Mesodermal cell (in vitro differentiated cells): ENCODE results near the gene WDR83.
A peak's percentile ranks its signal among the peaks of the same experiment; 100 is the strongest.
"Not testable (repeated sequence)": the region's sequence is repeated elsewhere in the genome, so short reads cannot be mapped to it uniquely, and the experiment has no call there.

ENCODE experiments used
- H3K27ac ChIP-seq: 2 replicates; pipeline ENCODE4 v1.7.0; 2013; ENCODE audit warnings: mild to moderate bottlenecking, low read depth, low read length, moderate library complexity; ENCODE audit not compliant: severe bottlenecking
- H3K36me3 ChIP-seq: 2 replicates; pipeline ENCODE4 v1.7.1; 2013; ENCODE audit warnings: mild to moderate bottlenecking, low read length, moderate library complexity; ENCODE audit not compliant: control insufficient read depth, insufficient read depth
- H3K4me1 ChIP-seq: one replicate; pipeline ENCODE4 v1.7.1; 2013; ENCODE audit warnings: mild to moderate bottlenecking, low read length; ENCODE audit not compliant: insufficient read depth, control insufficient read depth, poor library complexity, severe bottlenecking
- H3K4me3 ChIP-seq: 2 replicates; pipeline ENCODE4 v1.7.0; 2013; ENCODE audit warnings: low read length, control low read depth, mild to moderate bottlenecking; ENCODE audit not compliant: insufficient read depth, poor library complexity, severe bottlenecking; ENCODE audit errors: extremely low read depth
- H3K9me3 ChIP-seq: 2 replicates; pipeline ENCODE4 v1.7.1; 2013; ENCODE audit warnings: mild to moderate bottlenecking, low read length, moderate library complexity; ENCODE audit not compliant: control insufficient read depth
- WGBS, 2 experiments: methylation state at CpG; one replicate each; pipeline ENCODE4 v1.1.5; 2013; ENCODE audit warnings: missing lambda C conversion rate in 2 of 2; ENCODE audit not compliant: insufficient coverage in 2 of 2; 5-methylcytosine and 5-hydroxymethylcytosine counted together

The WDR83 gene

DNA sequence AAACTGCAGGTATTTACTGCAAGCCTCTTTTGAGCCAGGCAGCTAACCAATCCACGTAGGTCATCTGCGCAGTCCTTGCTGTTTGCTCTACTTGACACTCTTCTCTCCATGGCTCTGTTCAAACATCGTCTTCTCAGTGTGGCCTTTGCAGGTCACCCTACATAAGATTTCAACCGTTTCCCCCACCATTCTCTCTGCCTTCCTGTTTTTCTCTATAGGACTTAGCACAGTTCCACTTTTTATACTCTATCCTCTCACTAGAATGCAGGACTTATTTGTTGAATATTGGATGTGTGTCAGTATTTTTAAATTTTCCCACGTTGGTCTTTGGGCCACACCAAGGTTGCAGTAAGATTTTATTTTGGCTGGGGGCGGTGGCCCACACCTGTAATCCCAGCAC, 31.5 kb downstream of the WDR83 start:
- Histone ChIP-seq H3K27ac (no peak overlapping the region), H3K9me3 (no peaks in the 10 kb centered on the region), H3K4me1 (peaks cover 4% of the 10 kb centered on the region), H3K4me3 (no peak overlapping the region), H3K36me3 (peaks cover 46% of the 10 kb centered on the region)
- 85 to 96% methylated on average over 4 to 5 of the region's 6 CpGs for WGBS, 2 experiments

DNA sequence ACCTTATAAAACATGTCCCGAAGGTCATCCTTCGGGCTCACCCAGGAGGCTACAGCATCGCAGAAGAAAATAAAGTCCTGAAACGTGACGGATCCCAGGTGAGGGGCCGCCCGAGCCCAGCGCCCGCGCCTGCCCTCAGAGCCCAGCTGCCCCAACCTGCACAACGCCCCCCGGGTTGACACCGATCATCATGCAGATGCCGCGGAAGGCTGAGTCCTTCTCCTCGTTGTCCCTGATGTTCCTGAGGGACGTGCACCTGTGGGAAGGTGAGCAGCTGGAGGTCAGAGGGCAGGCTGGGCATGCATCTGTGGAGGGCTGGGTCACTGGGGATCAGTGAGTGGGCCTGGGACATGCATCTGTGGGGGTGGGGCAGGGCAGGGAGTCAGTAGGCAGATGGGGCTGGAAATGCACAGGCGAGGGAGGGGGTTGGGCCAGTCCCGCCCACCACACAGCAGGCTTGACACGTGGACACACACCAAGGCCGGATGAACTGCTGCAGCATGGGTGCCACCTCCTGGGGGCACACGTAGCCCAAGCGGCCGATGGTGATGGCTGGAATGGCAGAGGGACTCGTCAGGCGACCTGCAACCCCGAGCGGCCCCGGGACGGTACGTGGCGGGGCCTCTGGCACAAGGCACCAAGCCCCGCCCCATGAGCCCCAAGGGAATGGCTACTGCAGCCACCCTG, 35.1 kb downstream of the WDR83 start:
- Histone ChIP-seq H3K36me3 (peaks cover 82% of the 10 kb centered on the region), H3K9me3 (no peaks in the 10 kb centered on the region), H3K4me1 (no peaks in the 10 kb centered on the region), H3K27ac (no peak overlapping the region), H3K4me3 (no peak overlapping the region)
- 96 to 98% methylated on average over 30 to 32 of the region's 33 CpGs for WGBS, 2 experiments

DNA sequence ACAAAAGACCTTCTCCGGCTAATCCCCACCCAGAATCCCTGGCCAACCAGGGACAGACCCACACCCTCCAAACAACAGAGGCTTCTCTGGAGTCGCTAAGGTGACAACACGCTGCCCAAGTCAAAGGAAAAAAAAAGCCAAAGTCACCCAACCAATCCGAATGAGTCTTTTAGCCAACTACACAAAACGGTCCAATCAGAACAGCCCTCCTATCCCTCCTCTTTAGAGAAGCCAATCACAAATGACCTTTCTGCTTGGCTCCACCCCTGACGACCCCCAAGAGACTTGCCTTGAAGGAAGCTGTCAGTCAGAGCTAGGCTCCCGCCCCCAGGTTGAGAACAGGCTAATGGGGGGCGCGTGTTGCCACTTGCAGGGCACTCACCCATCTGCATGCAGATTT, 36.4 kb downstream of the WDR83 start:
- Histone ChIP-seq H3K4me1 (no peaks in the 10 kb centered on the region), H3K27ac (peak overlapping the region; percentile 8), H3K9me3 (no peaks in the 10 kb centered on the region), H3K4me3 (no peak overlapping the region), H3K36me3 (peaks cover 95% of the 10 kb centered on the region)
- 54 to 55% methylated on average over 8 to 9 of the region's 9 CpGs for WGBS, 2 experiments

DNA sequence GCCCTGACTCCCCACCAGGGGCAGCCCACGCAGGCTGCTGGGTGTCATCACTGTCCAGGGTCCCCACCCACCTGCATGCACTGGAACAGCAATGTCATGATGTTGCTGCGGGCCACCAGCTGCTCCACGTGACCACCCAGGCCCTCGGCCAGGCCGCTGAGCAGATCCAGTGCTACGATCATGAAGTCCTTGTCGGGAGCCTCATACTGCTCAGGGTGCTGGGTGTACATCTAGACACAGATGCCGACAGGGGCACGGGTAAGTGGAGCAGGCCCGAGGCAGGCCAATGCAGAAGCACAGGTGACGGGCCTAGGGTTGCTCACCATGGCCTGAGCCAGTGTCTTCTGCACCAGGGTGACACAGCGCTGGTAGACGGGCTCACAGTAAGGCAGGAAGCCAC, 38.6 kb downstream of the WDR83 start:
- peaks cover 95% of the 10 kb centered on the region for H3K36me3 ChIP-seq

DNA sequence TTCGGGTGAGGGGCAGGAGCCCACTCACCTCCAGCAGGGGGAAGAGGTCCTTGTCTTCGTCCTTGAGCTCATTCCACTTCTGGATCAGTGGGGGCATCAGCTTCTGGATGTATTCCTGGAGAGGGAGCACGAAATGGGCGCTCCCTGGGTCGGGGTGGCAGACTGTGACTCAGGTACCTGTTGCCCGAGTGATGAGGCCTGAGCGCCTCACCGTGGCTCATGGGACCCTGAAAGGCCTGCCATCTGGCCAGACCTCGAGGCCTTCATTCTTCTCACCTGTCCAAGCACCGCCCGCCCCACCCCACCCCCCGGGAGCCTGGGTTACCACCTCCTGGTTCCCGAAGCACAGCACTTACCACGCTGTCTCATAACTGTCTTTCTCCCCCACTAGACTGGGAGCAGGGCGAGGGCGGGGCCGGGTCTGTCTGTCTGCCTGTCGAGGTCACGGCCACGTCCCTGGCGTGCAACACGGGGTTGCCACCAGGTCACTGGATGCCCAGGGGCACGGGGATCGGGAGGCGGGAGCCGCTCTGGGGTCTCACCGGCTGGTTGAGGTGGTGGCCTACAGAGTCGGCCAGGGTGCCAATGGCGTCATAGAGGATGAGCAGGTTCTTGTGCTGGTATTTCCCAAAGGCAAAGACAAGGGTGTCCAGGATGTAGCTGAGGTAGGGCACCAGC, 39.2 kb downstream of the WDR83 start:
- Histone ChIP-seq H3K9me3 (no peaks in the 10 kb centered on the region), H3K4me1 (no peaks in the 10 kb centered on the region), H3K27ac (no peak overlapping the region), H3K4me3 (no peak overlapping the region), H3K36me3 (peaks cover 98% of the 10 kb centered on the region)
- 95 to 96% methylated on average over 21 to 24 of the region's 29 CpGs for WGBS, 2 experiments

More for the DNA sequence above, 38.6 kb downstream of the WDR83 start:
- 96 to 97% methylated on average over 13 of the region's 13 CpGs for WGBS, 2 experiments
- Histone ChIP-seq H3K4me3 (no peak overlapping the region), H3K27ac (no peak overlapping the region), H3K9me3 (no peaks in the 10 kb centered on the region), H3K4me1 (no peaks in the 10 kb centered on the region)

DNA sequence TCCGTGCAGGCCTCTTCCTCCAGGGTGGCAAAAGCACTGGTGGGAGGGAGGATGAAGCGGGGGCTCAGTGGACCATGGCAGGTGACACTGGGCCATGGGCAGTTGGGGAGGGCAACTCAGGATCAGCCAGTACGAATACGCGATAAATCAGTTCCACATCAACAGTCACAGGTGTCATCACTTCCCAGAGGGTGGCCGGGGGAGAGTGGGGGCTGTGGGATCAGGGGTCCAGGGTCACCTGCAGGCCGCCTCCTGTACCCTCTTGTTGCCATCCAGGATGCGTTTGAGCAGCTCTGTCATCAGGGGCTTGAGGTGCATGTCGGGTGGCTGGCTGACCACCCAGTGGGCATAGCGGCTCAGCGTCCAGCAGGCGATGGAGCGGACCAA, 39.7 kb downstream of the WDR83 start:
- Histone ChIP-seq H3K4me3 (no peak overlapping the region), H3K9me3 (no peaks in the 10 kb centered on the region), H3K4me1 (no peaks in the 10 kb centered on the region), H3K36me3 (peaks cover 98% of the 10 kb centered on the region), H3K27ac (no peak overlapping the region)
- WGBS, 2 experiments = 94 to 95% methylated on average over 12 to 13 of the region's 13 CpGs

DNA sequence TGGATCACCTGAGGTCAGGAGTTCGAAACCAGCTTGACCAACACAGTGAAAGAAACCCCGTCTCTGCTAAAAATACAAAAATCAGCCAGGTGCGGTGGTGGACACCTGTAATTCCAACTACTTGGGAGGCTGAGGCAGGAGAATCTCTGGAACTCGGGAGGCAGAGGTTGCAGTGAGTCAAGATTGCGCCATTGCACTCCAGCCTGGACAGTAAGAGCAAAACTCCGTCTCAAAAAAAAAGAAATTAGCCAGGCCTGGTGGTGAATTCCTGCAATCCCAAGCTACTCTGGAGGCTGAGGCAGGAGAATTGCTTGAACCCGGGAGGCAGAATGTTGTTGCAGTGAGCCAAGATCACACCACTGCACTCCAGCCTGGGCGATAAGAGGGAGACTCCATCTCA, 42.0 kb downstream of the WDR83 start:
- Histone ChIP-seq H3K27ac (no peak overlapping the region), H3K9me3 (no peaks in the 10 kb centered on the region), H3K4me3 (no peak overlapping the region), H3K36me3 (peaks cover 92% of the 10 kb centered on the region), H3K4me1 (no peaks in the 10 kb centered on the region)
- WGBS, 2 experiments = 94 to 99% methylated on average over 6 to 8 of the region's 8 CpGs

DNA sequence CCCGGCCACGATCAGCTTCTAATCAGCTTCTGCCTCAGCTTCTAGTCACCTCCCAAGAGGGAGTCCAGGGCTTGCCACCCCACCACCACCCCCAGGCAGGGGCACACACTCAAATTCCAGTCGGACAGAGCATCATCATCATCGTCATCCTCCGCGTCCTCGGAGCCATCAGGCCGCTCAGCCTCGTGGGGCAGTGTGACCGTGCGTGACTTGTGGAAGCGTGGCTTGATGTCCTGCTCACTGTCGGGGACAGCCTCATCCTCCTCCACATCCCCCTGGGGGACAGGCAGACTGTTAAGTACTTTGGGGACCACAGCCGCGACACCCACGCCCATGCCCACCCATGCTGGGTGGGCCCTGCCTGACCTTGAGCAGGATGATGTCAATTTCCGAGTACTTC, 44.6 kb downstream of the WDR83 start:
- WGBS, 2 experiments = 98 to 99% methylated on average over 13 of the region's 17 CpGs
- Histone ChIP-seq H3K9me3 (no peaks in the 10 kb centered on the region), H3K27ac (no peak overlapping the region), H3K4me1 (no peaks in the 10 kb centered on the region), H3K36me3 (peaks cover 91% of the 10 kb centered on the region), H3K4me3 (no peak overlapping the region)

DNA sequence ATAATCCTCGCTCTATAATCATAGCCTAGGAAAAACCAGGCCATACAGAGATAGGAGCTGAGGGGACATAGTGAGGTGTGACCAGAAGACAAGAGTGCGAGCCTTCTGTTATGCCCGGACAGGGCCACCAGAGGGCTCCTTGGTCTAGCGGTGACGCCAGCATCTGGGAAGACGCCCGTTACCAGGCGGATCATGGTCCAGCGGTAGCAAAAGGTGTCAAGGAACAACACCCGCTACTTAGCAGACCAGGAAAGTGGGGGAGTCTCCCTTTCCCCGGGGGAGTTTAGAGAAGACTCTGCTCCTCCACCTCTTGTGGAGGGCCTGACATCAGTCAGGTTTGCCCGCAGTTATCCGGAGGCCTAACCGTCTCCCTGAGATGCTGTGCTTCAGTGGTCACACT, 45.5 kb downstream of the WDR83 start:
- H3K4me3 ChIP-seq, H3K4me1 ChIP-seq, H3K27ac ChIP-seq, H3K9me3 ChIP-seq: not testable (repeated sequence)
- WGBS, 2 experiments = 80 to 85% methylated on average over 7 to 8 of the region's 14 CpGs
- H3K36me3 ChIP-seq = peaks cover 91% of the 10 kb centered on the region

DNA sequence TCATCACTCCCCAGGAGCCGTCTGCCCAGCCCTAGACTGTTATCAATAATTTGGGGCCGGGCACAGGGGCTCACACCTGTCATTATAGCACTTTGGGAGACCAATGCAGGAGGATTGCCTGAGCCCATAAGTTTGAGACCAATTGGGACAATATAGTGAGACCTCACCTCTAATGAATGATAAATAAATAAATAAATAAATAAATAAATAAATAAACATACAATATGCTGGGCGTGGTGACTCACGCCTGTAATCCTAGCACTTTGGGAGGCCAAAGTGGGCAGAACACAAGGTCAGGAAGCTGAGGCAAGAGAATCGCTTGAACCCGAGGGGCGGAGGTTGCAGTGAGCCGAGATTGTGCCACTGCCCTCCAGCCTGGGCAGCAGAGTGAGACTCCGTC, 46.7 kb downstream of the WDR83 start:
- H3K36me3 ChIP-seq = peaks cover 91% of the 10 kb centered on the region
- 100% methylated on average over 4 of the region's 9 CpGs; no CpG with 5 or more reads in 1 of the 2 experiments for WGBS, 2 experiments

DNA sequence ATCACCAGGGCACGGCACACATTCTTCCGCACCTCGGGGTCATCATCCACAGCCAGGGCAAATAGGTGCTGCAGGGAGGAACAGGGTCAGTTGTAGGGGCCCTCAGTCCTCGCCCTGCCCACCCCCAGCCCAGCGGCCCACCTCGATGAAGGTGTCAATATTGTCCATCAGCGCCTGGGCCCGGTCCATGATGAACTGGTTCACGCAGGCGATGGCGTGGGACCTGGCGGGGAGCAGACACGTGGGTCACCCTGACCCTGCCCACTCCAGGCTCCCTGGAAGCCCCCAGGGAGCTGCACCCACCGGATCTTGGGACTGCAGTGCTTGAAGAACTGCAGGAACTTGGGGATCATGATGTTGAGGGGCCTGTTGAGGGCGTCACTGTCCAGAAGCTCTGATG, 48.5 kb downstream of the WDR83 start:
- Histone ChIP-seq H3K36me3 (peaks cover 90% of the 10 kb centered on the region), H3K4me3 (no peak overlapping the region), H3K9me3 (no peaks in the 10 kb centered on the region), H3K4me1 (no peaks in the 10 kb centered on the region), H3K27ac (no peak overlapping the region)
- WGBS, 2 experiments = 95 to 96% methylated on average over 10 to 15 of the region's 15 CpGs

More for the DNA sequence above, 46.7 kb downstream of the WDR83 start:
- not testable (repeated sequence) for H3K9me3 ChIP-seq, H3K4me1 ChIP-seq, H3K4me3 ChIP-seq, H3K27ac ChIP-seq
